OCI-LY7 (cell line): Measurements from ENCODE around the gene FAM193B. TPM values are rescaled to one million over a fixed set of nuclear protein-coding genes. Genes with fewer than 3 reads are reported as not detected.

Source experiments
- BruUV-seq: library from RNA; stranded (reverse); fragments of 400-500 nt; replicated peaks from 2 replicates; lab custom pipeline; 2021; lab: Mats Ljungman, UMichigan
- CTCF ChIA-PET: fragments of 300-600 bp; sonication (Branson Sonifier 250); formaldehyde crosslinking; loops from one replicate; lab custom pipeline; 2022; ENCODE audit warnings: antibody characterized with exemption; ENCODE audit not compliant: unreplicated experiment; lab: Charles Lee
- POLR2A ChIA-PET: fragments of 300-600 bp; sonication (Branson Sonifier 250); formaldehyde crosslinking; loops from one replicate; lab custom pipeline; 2022; ENCODE audit warnings: antibody characterized with exemption; lab: Charles Lee
- DNase-seq: peaks from one replicate; pipeline ENCODE4 v3.0.0-alpha.2; 2015; ENCODE audit warnings: low spot score
- H2AFZ ChIP-seq: fragments of 200-600 bp; sonication (generic), shearing (Covaris generic); 2 replicates; pipeline ENCODE4 v1.6.1; 2014; ENCODE audit warnings: mild to moderate bottlenecking, antibody characterized with exemption, low read length, moderate library complexity
- H3K27ac ChIP-seq: fragments of 200-600 bp; sonication (generic); 2 replicates; pipeline ENCODE4 v1.5.1; 2014; ENCODE audit warnings: mixed run types, low read depth, mild to moderate bottlenecking, moderate library complexity, low read length, inconsistent platforms; ENCODE audit not compliant: poor library complexity, severe bottlenecking
- H3K36me3 ChIP-seq: fragments of 200-600 bp; sonication (generic); 2 replicates; pipeline ENCODE4 v1.6.1; 2014; ENCODE audit warnings: mild to moderate bottlenecking, antibody characterized with exemption, low read length, moderate library complexity, mixed read lengths; ENCODE audit not compliant: insufficient read depth
- H3K4me1 ChIP-seq: fragments of 200-600 bp; sonication (generic); 2 replicates; pipeline ENCODE4 v1.5.1; 2014; ENCODE audit warnings: mild to moderate bottlenecking, low read length; ENCODE audit not compliant: insufficient read depth, poor library complexity, severe bottlenecking
- H3K4me2 ChIP-seq: fragments of 200-600 bp; sonication (generic); 2 replicates; pipeline ENCODE4 v1.6.1; 2014; ENCODE audit warnings: mild to moderate bottlenecking, low read length
- H3K4me3 ChIP-seq: fragments of 200-600 bp; sonication (generic); 2 replicates; pipeline ENCODE4 v1.5.1; 2014; ENCODE audit warnings: mild to moderate bottlenecking, low read depth, low read length; ENCODE audit not compliant: poor library complexity, severe bottlenecking
- H3K79me2 ChIP-seq: fragments of 200-600 bp; sonication (generic); 2 replicates; pipeline ENCODE4 v1.6.1; 2016; ENCODE audit warnings: low read depth, mild to moderate bottlenecking, low read length, moderate library complexity, mixed read lengths; ENCODE audit not compliant: insufficient read depth
- H3K9me2 ChIP-seq: fragments of 200-600 bp; sonication (generic); 2 replicates; pipeline ENCODE4 v1.6.1; 2016; ENCODE audit warnings: mild to moderate bottlenecking, low read length, mixed read lengths; ENCODE audit not compliant: insufficient read depth
- H3K9me3 ChIP-seq: fragments of 200-600 bp; sonication (generic); 2 replicates; pipeline ENCODE4 v1.6.1; 2014; ENCODE audit warnings: mild to moderate bottlenecking, mixed run types, low read length, mixed read lengths
- H4K20me1 ChIP-seq: fragments of 200-600 bp; sonication (generic); 2 replicates; pipeline ENCODE4 v1.6.1; 2014; ENCODE audit warnings: mild to moderate bottlenecking, antibody characterized with exemption, low read length, moderate library complexity, mixed read lengths; ENCODE audit not compliant: insufficient read depth
- EZH2phosphoT487 ChIP-seq: fragments of 200-600 bp; sonication (generic); IDR thresholded peaks from 2 replicates; pipeline ENCODE4 v1.6.1; 2018; ENCODE audit warnings: low read depth, borderline replicate concordance, mild to moderate bottlenecking, mixed run types, antibody characterized with exemption, low read length, moderate library complexity, mixed read lengths
- intact Hi-C: fragments of 100-400 bp; cut with micrococcal nuclease; formaldehyde crosslinking; loops from one replicate; pipeline ENCODE4 v1.10.0; 2022; ENCODE audit not compliant: unreplicated experiment
- total RNA-seq, 2 experiments: library from RNA; depleted of rRNA in 1 of 2; stranded (reverse); fragments of >200 nt in 1 of 2; shearing (Covaris generic) in 1 of 2; gene quantifications; 2 replicates each; pipeline ENCODE4 v1.2.3, GENCODE V29; 2014 to 2022
- TF ChIP-seq, protein P1 (sequence below): fragments of 200-600 bp; sonication (generic); conservative IDR thresholded peaks from 2 replicates; pipeline ENCODE4 v1.5.1; 2014; ENCODE audit warnings: mild to moderate bottlenecking, antibody characterized with exemption, low read length, moderate library complexity, mixed read lengths

Gene FAM193B
- total RNA-seq, 2 experiments from 2014 or later, result 63.2 to 104 TPM

DNA sequence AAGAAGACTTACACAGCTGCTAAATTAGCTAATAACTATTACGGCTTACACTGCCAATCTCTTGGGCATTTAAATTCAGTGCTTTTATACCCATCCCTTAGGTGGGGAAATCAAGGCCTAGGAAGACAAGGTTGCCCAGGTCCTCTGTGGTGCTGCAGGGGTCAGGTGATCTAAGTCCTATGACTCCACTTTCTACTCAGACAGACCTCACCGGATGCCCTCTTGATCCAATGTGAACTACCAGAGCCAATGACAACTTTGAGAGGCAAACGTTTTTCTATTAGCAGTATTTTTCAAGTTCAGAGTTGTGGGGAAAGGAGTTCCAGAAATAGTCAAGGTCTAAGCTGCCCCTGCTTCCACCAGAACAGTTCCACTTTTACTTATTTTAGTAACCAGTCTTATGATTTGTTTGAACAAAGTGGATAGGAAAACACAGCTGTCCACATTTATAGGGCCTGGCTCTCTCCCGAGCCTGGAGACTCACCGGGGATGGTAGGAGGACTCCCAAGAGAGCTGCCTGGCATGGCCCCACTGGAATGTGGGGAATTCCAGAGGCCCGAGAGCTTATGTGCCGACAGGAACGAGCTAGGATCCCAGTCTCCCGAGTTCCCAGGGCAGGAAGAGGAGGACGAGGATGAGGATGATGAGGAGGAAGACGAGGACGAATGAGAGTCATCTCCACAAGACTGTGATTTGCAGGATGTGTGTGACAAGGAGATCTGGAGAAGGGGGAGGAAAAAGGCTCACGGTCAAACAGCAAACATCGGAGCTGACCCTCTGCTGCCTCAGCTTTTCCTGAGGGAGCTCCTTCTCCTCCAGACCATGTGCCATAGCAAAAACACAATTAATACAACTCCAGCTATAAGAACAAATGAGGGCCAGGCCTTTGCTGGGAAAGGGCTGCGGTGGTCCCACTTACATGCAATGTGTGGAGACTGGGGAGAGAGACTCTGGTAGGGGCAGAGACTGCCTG is 16.7 kb downstream of the FAM193B start:
- no peak for DNase-seq
- H3K4me1 ChIP-seq, result no peaks in the 10 kb centered on the region
- no TSS peak for BruUV-seq
- ChIA-PET CTCF (no interaction called here), POLR2A (interaction anchor here (1.0 to 1.9 kb wide), 3 partner anchors 9 to 29 kb away, joined by 3 to 6 read pairs (median 4); partner anchors contain the start of genes DDX41 and DOK3)
- TF ChIP-seq EZH2phosphoT487, result no peak
- TF ChIP-seq, protein P1, sequence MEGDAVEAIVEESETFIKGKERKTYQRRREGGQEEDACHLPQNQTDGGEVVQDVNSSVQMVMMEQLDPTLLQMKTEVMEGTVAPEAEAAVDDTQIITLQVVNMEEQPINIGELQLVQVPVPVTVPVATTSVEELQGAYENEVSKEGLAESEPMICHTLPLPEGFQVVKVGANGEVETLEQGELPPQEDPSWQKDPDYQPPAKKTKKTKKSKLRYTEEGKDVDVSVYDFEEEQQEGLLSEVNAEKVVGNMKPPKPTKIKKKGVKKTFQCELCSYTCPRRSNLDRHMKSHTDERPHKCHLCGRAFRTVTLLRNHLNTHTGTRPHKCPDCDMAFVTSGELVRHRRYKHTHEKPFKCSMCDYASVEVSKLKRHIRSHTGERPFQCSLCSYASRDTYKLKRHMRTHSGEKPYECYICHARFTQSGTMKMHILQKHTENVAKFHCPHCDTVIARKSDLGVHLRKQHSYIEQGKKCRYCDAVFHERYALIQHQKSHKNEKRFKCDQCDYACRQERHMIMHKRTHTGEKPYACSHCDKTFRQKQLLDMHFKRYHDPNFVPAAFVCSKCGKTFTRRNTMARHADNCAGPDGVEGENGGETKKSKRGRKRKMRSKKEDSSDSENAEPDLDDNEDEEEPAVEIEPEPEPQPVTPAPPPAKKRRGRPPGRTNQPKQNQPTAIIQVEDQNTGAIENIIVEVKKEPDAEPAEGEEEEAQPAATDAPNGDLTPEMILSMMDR, result no peak
- H3K27ac ChIP-seq, result no peak overlapping the region
- no peaks in the 10 kb centered on the region for H4K20me1 ChIP-seq
- H3K9me3 ChIP-seq, result no peaks in the 10 kb centered on the region
- no peaks in the 10 kb centered on the region for H3K9me2 ChIP-seq
- no peak overlapping the region for H3K4me2 ChIP-seq
- intact Hi-C loops, result no loop called here
- no peak overlapping the region for H2AFZ ChIP-seq
- H3K79me2 ChIP-seq, result no peaks in the 10 kb centered on the region
- H3K36me3 ChIP-seq, result peaks cover 67% of the 10 kb centered on the region
- no peak overlapping the region for H3K4me3 ChIP-seq

DNA sequence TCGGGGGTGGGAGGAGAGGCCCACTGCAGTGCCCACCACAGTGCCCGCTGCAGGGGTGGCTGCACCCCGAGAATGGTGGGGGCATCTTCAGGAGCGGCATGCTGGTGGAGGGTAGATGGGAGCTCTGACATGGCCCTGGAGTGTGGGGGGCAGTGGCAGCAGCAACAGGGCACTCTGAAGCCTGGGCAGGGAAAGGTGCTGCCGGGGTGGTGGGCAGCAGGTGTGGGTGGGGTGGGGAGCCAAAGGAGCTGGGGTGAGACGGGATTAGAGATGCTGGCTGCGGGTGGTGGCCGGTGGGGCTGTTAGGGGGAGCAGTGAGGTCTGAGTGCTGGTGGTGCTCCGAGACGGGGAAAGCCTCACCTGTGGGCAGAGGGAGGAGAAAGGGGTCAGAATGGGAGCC is 18.0 kb downstream of the FAM193B start:
- intact Hi-C loops, result no loop called here
- Histone ChIP-seq H3K79me2 (no peaks in the 10 kb centered on the region), H2AFZ (no peak overlapping the region), H4K20me1 (no peaks in the 10 kb centered on the region), H3K9me3 (no peaks in the 10 kb centered on the region), H3K36me3 (peaks cover 69% of the 10 kb centered on the region), H3K4me1 (no peaks in the 10 kb centered on the region), H3K4me3 (no peak overlapping the region), H3K4me2 (no peak overlapping the region), H3K27ac (no peak overlapping the region), H3K9me2 (no peaks in the 10 kb centered on the region)
- no TSS peak for BruUV-seq
- ChIA-PET POLR2A (interaction anchor here (1.5 kb wide), 1 partner anchor 28 kb away, joined by 4 read pairs; the partner anchor contains the start of gene DOK3), CTCF (no interaction called here)
- DNase-seq, result no peak
- TF ChIP-seq EZH2phosphoT487, result no peak
- TF ChIP-seq, protein P1, result no peak
